Rectal smooth muscle tissue (tissue), 1 donor: Measurements from ENCODE around the gene EFCAB11.

ENCODE experiments used
- H3K27ac ChIP-seq: one replicate; pipeline ENCODE4 v1.7.0; 2013; ENCODE audit warnings: low read depth, low read length, inconsistent platforms
- H3K27me3 ChIP-seq: one replicate; pipeline ENCODE4 v1.7.0; 2013; ENCODE audit warnings: low read length; ENCODE audit not compliant: control insufficient read depth, insufficient read depth
- H3K36me3 ChIP-seq: one replicate; pipeline ENCODE4 v1.7.0; 2013; ENCODE audit warnings: low read length; ENCODE audit not compliant: control insufficient read depth, insufficient read depth
- H3K4me1 ChIP-seq: one replicate; pipeline ENCODE4 v1.7.0; 2013; ENCODE audit warnings: low read length; ENCODE audit not compliant: control insufficient read depth, insufficient read depth
- H3K4me3 ChIP-seq: one replicate; pipeline ENCODE4 v1.7.0; 2013; ENCODE audit warnings: low read length
- H3K9ac ChIP-seq: one replicate; pipeline ENCODE4 v1.7.0; 2013; ENCODE audit warnings: low read length

EFCAB11 gene

DNA sequence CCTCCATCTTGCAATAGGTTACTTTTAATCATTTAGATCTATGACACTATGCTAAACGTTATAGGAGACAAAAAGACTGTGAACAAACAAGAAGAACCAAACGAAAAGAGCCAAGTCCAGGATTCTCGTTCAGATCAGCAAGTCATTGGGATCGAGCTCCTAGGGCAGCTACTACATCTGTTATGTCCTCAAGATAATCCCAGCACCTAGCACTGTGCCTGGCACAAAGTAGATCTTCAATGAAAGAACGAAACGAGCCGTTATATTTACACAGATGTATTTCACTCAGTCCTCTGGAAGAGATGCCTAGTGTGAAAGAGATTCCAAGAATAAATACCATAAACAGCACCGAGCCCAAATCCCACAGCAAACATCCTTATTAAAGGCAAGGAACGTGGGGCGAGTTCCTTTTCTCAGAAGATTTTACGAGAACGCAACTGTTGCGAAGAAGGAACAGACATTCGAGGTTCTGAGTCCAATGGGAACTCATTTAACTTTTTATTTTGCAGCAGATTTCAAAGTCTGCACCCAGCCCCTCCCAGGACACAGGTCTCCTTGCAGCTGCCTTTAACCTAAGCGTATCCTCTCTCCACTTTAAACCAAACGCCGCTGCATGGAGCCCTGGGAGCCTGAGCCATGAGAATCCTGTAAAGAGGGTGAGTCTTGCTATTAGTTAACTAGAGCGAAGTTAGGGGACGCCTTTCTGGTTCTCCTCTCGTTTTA is 653 bp upstream of the EFCAB11 start:
- Histone ChIP-seq H3K4me3 (peak overlapping the region; percentile 77), H3K27ac (peak overlapping the region; percentile 68), H3K4me1 (no peaks in the 10 kb centered on the region), H3K9ac (peak overlapping the region; percentile 49), H3K27me3 (no peaks in the 10 kb centered on the region), H3K36me3 (no peaks in the 10 kb centered on the region)

DNA sequence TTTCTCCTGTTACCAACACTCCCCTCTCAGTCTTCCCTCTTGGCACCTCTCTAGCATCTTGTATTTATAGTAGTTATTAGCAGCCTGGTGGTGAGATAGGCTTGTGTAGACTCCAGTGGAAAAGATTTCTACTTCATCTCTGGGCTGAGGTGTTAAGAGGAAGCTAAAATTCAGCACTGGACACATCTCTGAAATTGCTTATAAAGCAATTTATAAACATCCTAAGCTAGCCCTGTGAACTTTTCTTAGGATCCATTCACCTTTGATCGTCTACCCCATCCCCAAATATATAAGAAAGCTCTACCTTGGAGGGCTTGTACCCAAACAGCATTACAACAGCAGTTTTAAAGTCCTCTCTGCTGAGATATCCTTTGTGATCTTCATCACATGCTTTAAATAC is 928 bp downstream of the EFCAB11 start:
- Histone ChIP-seq H3K36me3 (no peaks in the 10 kb centered on the region), H3K4me3 (no peak overlapping the region)

DNA sequence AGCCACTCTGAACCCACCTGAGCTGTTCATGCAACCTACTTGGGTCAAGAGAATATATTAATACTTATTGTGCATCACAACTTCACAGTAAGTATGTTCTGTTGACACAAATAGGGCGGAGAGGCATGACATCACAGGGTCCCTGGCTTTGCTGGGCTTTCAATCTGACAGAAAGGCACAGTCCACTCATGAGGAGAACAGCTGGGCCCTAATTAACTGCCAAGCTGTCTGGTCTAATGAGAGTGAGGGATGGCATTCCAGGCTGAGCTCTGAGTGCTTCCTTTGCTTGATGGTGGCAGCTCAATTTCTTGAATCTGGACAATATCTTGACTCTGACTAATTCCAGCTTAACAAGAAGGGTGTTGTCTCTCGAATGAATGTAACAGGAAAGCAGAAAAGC is 2.0 kb downstream of the EFCAB11 start:
- Histone ChIP-seq H3K4me3 (no peak overlapping the region), H3K9ac (no peak overlapping the region), H3K27me3 (no peaks in the 10 kb centered on the region), H3K36me3 (no peaks in the 10 kb centered on the region), H3K4me1 (no peaks in the 10 kb centered on the region), H3K27ac (no peak overlapping the region)

More for the DNA sequence above, 928 bp downstream of the EFCAB11 start:
- no peaks in the 10 kb centered on the region for H3K27me3 ChIP-seq
- no peak overlapping the region for H3K9ac ChIP-seq
- H3K27ac ChIP-seq = no peak overlapping the region
- H3K4me1 ChIP-seq = no peaks in the 10 kb centered on the region

DNA sequence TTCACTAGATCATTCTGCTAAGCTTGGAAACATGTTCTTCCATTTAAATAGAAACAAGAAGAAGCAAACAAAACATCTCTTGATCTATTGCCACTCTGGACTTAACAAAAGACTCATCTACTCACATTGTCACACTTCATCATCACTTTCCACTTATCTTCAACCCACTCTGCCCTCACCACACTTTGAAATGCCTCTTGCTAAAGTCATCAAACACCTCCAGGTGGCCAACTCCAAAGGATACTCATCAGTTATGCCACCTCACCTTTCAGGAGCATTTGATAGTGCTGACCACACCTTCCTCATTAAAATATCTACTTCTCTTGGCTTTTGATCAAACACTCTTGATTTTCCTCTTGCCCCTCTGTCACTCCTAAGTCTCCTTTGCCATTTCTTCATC is 7.2 kb downstream of the EFCAB11 start:
- no peaks in the 10 kb centered on the region for H3K27me3 ChIP-seq
- H3K27ac ChIP-seq = no peak overlapping the region
- H3K9ac ChIP-seq = no peak overlapping the region
- H3K4me3 ChIP-seq = no peak overlapping the region
- no peaks in the 10 kb centered on the region for H3K36me3 ChIP-seq
- no peaks in the 10 kb centered on the region for H3K4me1 ChIP-seq

DNA sequence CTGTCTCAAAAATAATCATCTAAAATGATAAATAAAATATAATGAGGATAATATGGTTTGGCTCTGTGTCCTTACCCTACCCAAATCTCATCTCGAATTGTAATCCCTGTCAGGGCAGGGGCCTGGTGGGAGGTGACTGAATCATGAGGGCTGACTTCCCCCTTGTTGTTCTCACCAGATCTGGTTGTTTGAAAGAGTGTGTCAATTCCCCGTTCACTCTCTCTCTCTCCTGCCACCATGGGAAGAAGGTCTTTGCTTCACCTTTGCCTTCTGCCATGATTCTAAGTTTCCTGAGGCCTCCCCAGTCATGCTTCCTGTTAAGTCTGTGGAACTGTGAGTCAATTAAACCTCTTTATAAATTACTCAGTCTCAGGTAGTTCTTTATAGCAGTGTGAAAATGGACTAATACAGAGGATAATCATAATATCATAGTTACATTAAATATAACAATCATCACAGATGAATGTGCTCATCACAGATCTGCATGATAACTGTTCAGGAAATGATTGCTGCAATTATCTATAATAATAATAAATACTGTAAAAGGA is 12.6 kb downstream of the EFCAB11 start:
- H3K4me3 ChIP-seq = no peak overlapping the region

DNA sequence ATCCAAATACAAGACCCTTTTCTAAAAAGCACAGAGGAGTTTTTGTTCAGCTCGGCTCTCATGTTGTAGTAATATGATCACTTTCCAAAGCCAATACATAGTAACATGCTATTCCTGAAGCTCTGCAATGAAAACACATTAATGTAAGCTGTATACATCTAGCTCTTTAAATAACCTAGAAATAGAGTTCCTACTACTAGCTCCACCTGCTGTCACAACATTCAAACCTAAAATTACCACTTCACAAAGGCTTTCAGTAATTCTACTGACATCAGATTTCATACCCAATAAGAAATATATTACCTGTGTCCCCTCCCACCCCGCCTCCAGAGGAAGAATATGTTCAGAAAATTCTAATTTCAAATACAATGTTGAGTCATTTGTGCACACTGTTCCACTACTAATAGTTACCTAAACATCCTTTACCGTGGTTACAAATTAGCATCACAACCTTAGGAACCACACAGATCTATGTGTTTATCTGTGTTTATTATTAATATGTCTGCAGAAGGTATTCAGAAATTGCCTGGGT is 17.8 kb downstream of the EFCAB11 start:
- H3K4me1 ChIP-seq = no peaks in the 10 kb centered on the region
- no peak overlapping the region for H3K27ac ChIP-seq
- no peak overlapping the region for H3K9ac ChIP-seq

More for the DNA sequence above, 12.6 kb downstream of the EFCAB11 start:
- no peaks in the 10 kb centered on the region for H3K36me3 ChIP-seq
- H3K4me1 ChIP-seq = no peaks in the 10 kb centered on the region
- H3K27ac ChIP-seq = no peak overlapping the region
- H3K27me3 ChIP-seq = no peaks in the 10 kb centered on the region
- H3K9ac ChIP-seq = no peak overlapping the region

DNA sequence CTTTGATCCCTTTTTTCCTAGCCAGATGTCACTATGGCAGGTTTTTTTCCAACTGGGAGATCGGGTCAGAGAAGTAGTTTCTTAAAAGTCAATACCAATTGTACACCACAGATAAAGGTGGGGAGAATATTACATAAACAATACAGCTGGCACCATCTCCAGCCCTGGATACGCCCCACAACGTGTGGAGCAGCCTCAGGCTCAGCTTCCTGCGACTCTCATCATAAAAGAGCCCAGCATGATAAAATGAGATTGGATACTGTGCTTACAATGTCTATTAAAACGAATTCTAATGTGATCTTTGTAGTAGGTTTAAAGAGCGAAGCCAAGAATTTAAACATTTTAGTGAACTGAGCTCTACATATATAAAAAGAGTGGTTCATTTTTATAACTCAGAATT is 21.5 kb downstream of the EFCAB11 start:
- no peak overlapping the region for H3K4me3 ChIP-seq
- no peak overlapping the region for H3K9ac ChIP-seq
- H3K4me1 ChIP-seq = no peaks in the 10 kb centered on the region
- H3K27me3 ChIP-seq = no peaks in the 10 kb centered on the region
- no peak overlapping the region for H3K27ac ChIP-seq
- H3K36me3 ChIP-seq = peaks cover 2% of the 10 kb centered on the region

More for the DNA sequence above, 17.8 kb downstream of the EFCAB11 start:
- no peaks in the 10 kb centered on the region for H3K27me3 ChIP-seq
- H3K4me3 ChIP-seq = no peak overlapping the region
- no peaks in the 10 kb centered on the region for H3K36me3 ChIP-seq

DNA sequence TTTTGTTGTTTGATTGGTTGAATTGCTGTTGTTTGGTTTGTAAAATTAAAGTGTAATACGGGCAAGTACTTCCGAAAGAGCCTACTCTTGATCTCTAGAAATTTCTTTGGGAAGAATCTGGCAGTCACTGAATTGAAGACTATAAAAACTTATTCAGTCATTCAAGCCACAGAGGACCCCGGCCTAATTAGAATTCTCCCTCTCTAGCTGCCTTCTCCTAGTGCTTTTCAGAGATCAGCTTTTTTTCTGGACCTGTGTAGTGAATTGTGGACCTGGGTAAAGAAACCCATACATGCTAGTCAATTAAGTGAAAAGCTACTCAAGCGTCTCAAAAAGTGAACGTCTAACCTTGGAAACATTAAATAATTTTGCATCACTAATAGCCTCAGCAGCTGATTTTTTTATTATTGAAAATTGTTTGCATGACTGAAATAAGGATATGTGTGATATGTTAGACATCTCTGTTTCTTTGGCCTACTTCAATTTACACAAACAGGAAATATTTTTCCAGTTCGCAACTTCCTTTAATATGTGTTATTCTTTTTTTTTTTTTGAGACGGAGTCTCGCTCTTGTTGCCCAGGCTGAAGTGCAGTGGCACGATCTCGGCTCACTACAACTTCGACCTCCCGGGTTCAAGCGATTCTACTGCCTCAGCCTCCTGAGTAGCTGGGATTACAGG is 27.2 kb downstream of the EFCAB11 start:
- no peaks in the 10 kb centered on the region for H3K4me1 ChIP-seq
- H3K9ac ChIP-seq = no peak overlapping the region
- no peak overlapping the region for H3K4me3 ChIP-seq
- H3K36me3 ChIP-seq = peaks cover 2% of the 10 kb centered on the region
- no peak overlapping the region for H3K27ac ChIP-seq
- H3K27me3 ChIP-seq = no peaks in the 10 kb centered on the region

DNA sequence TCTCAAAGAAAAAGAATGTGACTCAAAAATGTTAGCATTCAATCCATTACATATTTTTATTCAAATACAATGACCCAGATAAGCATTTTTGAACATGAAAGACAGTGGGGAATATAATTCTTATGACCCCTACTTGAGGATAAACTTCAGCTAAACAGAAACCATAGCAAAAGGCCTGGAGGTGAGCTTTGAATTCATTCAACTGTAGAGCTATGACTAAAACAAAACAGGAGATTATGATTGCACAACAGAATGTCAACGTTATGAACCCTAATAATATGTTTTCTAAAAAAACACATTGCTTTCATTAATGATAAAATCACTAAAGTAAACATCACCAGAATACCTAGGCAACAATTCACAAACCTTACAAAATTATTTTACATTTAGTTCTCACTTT is 27.8 kb downstream of the EFCAB11 start:
- Histone ChIP-seq H3K4me3 (no peak overlapping the region), H3K27ac (no peak overlapping the region), H3K27me3 (no peaks in the 10 kb centered on the region), H3K4me1 (no peaks in the 10 kb centered on the region), H3K36me3 (peaks cover 2% of the 10 kb centered on the region), H3K9ac (no peak overlapping the region)

DNA sequence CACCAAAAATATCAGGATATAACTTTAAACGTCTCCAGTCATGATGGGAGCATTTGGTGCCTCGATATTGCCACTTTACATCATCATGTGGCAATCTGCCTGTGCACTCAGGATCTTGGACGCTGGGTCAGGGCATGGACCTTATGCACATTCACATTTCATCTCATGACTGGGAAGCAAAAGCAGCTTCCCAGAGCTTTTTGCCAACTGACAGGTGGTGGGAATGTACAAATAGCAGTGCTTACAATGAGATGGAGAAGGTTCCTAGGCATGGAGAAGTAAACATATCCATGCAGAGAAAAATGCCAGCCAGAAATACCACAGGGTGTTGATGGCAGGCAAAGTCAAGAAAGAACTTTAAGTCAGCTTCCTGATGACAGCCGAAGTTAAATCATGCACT is 30.3 kb downstream of the EFCAB11 start:
- Histone ChIP-seq H3K4me3 (no peak overlapping the region), H3K27ac (no peak overlapping the region), H3K27me3 (no peaks in the 10 kb centered on the region), H3K9ac (no peak overlapping the region), H3K36me3 (no peaks in the 10 kb centered on the region), H3K4me1 (no peaks in the 10 kb centered on the region)

DNA sequence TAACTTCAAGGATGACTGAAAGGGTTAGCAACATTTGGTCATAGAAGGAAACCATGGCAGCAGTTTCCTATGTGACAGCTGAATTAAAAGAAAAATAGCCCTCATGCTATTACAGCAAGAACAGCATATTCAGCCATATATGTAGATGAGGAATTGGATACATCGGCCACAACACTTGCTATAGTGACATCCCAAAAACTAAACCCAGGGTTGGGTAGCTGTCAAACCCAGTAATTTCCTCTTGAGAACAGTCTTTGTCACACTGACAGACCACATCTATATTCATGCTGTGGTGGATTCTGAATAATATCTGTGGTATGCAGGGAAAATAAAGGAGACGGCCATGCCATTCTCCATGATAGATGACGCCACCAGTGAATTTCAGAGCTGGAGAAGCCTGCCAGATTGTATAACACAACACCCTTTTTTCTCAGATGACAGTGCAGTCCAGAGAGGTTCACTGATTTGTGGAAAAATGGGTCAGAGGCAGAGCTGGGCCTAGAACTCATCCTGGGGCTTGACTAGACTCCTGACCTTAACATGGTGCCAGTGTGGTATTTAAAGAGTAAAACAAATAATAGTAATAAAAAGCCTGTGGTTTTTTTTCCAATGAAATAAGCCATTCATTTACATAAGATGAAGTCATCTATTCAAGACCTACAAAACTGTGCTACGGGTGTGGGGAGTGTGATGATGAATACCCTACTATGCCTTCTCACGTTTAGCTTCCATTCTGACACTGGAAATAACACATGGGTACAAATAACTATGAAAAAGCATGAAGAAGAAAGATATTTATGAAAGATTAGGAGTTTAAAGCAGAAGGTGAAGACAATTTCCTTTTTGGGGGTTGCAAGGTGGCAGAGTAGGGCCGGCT is 32.3 kb downstream of the EFCAB11 start:
- no peak overlapping the region for H3K27ac ChIP-seq
- no peak overlapping the region for H3K9ac ChIP-seq
- no peak overlapping the region for H3K4me3 ChIP-seq
- H3K4me1 ChIP-seq = no peaks in the 10 kb centered on the region
- no peaks in the 10 kb centered on the region for H3K36me3 ChIP-seq
- no peaks in the 10 kb centered on the region for H3K27me3 ChIP-seq

DNA sequence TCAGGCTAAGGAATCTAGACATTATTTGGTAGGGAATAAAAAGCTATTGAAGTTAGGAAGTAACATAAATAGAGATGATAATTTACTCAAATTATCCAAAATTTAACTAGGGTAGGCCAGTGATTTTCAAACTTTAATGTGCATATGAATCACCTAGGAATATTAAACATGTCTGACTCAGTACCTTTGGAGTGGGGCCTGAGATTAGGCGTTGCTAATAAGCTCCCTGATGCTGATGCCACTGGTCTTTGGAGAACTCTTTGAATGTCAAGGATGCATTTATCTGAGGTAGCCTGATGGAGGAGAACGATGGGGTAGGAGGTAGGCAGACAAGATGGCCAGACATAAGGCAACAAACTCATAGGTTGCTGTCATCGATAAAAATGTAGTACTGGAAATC is 33.2 kb downstream of the EFCAB11 start:
- Histone ChIP-seq H3K4me1 (no peaks in the 10 kb centered on the region), H3K27me3 (no peaks in the 10 kb centered on the region), H3K36me3 (no peaks in the 10 kb centered on the region), H3K4me3 (no peak overlapping the region), H3K27ac (no peak overlapping the region), H3K9ac (no peak overlapping the region)
